Measurements from ENCODE around the gene PCSK1N. TPM values are rescaled to one million over a fixed set of nuclear protein-coding genes. Genes with fewer than 3 reads are reported as not detected.

The PCSK1N gene
- total RNA-seq, 1 experiment from 2014 or later = 0.22 TPM

GRCh38 chrX:48802905-48803200 lies 32.6 kb downstream of the PCSK1N start:
- Histone ChIP-seq H3K4me1 (ENCODE audit: control insufficient read depth in 1 of 2, insufficient read depth in 2 of 2, low read length in 2 of 2) (peaks cover 9 to 14% of the 10 kb centered on the region in 2 experiments; a peak in 2 of 4 replicates), H3K27me3 (ENCODE audit: insufficient read depth, low read length) (no peaks in the 10 kb centered on the region), H3K36me3 (ENCODE audit: control insufficient read depth in 1 of 2, insufficient read depth in 2 of 2, low read length in 2 of 2) (no peaks in the 10 kb centered on the region; a peak in 2 of 4 replicates), H3K4me2 (ENCODE audit: low read length) (peak overlapping the region; percentile 82), H3K79me2 (ENCODE audit: insufficient read depth, low read length) (peaks cover 2% of the 10 kb centered on the region; the same call in 1 of the 2 replicates), H3K4me3 (replicated peaks in 1 of 2; ENCODE audit: low read depth in 1 of 2, low read length in 2 of 2) (peak overlapping the region; percentile 68 to 71), H4K20me1 (ENCODE audit: insufficient read depth) (no peaks in the 10 kb centered on the region), H3K9ac (ENCODE audit: low read length) (peak overlapping the region; percentile 83), H3K27ac (ENCODE audit: low read depth, low read length) (peak overlapping the region; percentile 80), H3K9me3 (ENCODE audit: control insufficient read depth in 1 of 2, insufficient read depth in 1 of 2, low read depth in 1 of 2, low read length in 2 of 2) (no peaks in the 10 kb centered on the region), H3K9me2 (ENCODE audit: insufficient read depth) (no peaks in the 10 kb centered on the region), H2AFZ (ENCODE audit: low read depth, low read length, poor library complexity, severe bottlenecking) (no peak overlapping the region)
- CTCF ChIA-PET = no interaction called here
- DNase-seq (ENCODE audit: low read depth, low spot score) (no peak), ATAC-seq (no peak)
- no TSS peak for BruUV-seq (replicated peaks)
- intact Hi-C loops (cut with micrococcal nuclease) = loop anchor here (10.0 kb wide), 1 partner anchor 92 kb away; the partner anchor contains the start of genes PQBP1 and TIMM17B
- TF ChIP-seq ZNF274 (IDR thresholded peaks at IDR 0.05; ENCODE audit: low read depth, low read length) (no peak), ELF1 (IDR thresholded peaks at IDR 0.05; ENCODE audit: borderline replicate concordance, low read depth) (no peak), TCF7L2 (IDR thresholded peaks at IDR 0.05; ENCODE audit: borderline replicate concordance, extremely low read depth, insufficient read depth, insufficient read length) (no peak), SIN3A (IDR thresholded peaks at IDR 0.05; ENCODE audit: low read depth) (no peak), CEBPB (IDR thresholded peaks at IDR 0.05; ENCODE audit: low read depth) (no peak), FOSL1 (IDR thresholded peaks at IDR 0.05; ENCODE audit: low read depth) (no peak), CBX3 (IDR thresholded peaks at IDR 0.05; ENCODE audit: low read depth) (no peak), ZBTB33 (IDR thresholded peaks at IDR 0.05; ENCODE audit: extremely low read depth, insufficient replicate concordance, low read length) (no peak), JUND (IDR thresholded peaks at IDR 0.05) (no peak), ZFX (IDR thresholded peaks at IDR 0.05) (no peak), RAD21 (IDR thresholded peaks at IDR 0.05; ENCODE audit: low read depth) (no peak), EGR1 (IDR thresholded peaks at IDR 0.05; ENCODE audit: low read depth) (no peak), ATF3 (IDR thresholded peaks at IDR 0.05) (no peak), POLR2A (IDR thresholded peaks at IDR 0.05; ENCODE audit: borderline replicate concordance, extremely low read depth, insufficient read depth, insufficient read length) (no peak), MAX (IDR thresholded peaks at IDR 0.05) (no peak), EZH2 (IDR thresholded peaks at IDR 0.05) (no peak), POLR2AphosphoS5 (IDR thresholded peaks at IDR 0.05; ENCODE audit: low read depth, low read length) (no peak)
- RAD21 ChIA-PET (ENCODE audit: low non-redundant PET in 1 of 2, low total read pairs in 2 of 2, uncharacterized antibody in 2 of 2, unreplicated experiment in 2 of 2) = no interaction called here
- POLR2A ChIA-PET = interaction anchor here (2.2 kb wide), 1 partner anchor 66 kb away, joined by 6 read pairs; no protein-coding TSS in a partner anchor

Data from HCT116 (cell line).